ENCODE results near the gene BACE1-AS.

DNA sequence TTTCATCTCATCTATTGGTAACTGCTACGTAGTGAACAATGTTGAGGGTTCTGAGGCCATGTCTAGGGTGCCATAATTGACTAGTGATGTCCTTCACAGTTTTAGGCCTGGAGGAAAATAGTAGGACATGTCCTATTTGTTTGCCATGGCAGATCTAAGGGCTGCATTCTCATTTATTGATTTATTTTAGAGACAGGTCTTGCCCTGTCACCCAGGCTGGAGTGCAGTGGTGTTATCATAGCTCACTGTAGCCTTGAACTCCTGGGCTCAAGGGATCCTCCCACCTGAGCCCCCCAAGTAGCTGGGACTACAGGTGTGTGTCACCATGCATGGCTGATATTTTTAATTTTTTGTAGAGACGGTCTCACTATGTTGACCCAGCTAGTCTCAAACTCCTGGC lies 41.7 kb downstream of the BACE1-AS start:
- TF ChIP-seq CTCF (IDR thresholded peaks at IDR 0.05) (no peak), POLR2A (IDR thresholded peaks at IDR 0.05; ENCODE audit: low read length) (no peak), JUNB (IDR thresholded peaks at IDR 0.05) (no peak), HDAC2 (IDR thresholded peaks at IDR 0.05) (no peak), CHD4 (IDR thresholded peaks at IDR 0.05; ENCODE audit: borderline replicate concordance) (no peak), JUN (IDR thresholded peaks at IDR 0.05) (no peak), EHF (CRISPR knock-in tag; IDR thresholded peaks at IDR 0.05) (no peak), EP300 (IDR thresholded peaks at IDR 0.05) (no peak), MAFK (IDR thresholded peaks at IDR 0.05; ENCODE audit: partially characterized antibody) (no peak), HMGXB4 (CRISPR knock-in tag; IDR thresholded peaks at IDR 0.05; ENCODE audit: borderline replicate concordance) (no peak), CHD2 (IDR thresholded peaks at IDR 0.05; ENCODE audit: low read length, partially characterized antibody) (no peak)

Measured in A549 (cell line).